RWPE2 (cell line): ENCODE results near the gene GOLGA6B.
A peak's percentile ranks its signal among the peaks of the same experiment; 100 is the strongest.

Experiments used
- ATAC-seq: fragments of 200-7000 bp; cut with Tn5 transposase; 3 replicates; pipeline ENCODE4 v1.9.1; 2021; ENCODE audit warnings: low read depth
- DNase-seq: peaks from one replicate; pipeline ENCODE4 v3.0.0-alpha.2; 2020; ENCODE audit warnings: low spot score
- H3K27ac ChIP-seq: fragments of 450-650 bp; 2 replicates; pipeline ENCODE4 v1.5.1; 2017; ENCODE audit warnings: mild to moderate bottlenecking; ENCODE audit not compliant: poor library complexity, severe bottlenecking
- H3K27me3 ChIP-seq: fragments of 250-450 bp; sonication (Bioruptor Pico); 2 replicates; pipeline ENCODE4 v1.5.1; 2021; ENCODE audit warnings: mild to moderate bottlenecking, moderate library complexity; ENCODE audit not compliant: insufficient read depth, poor library complexity, severe bottlenecking
- H3K36me3 ChIP-seq: fragments of 250-450 bp; sonication (Bioruptor Pico); 2 replicates; pipeline ENCODE4 v1.5.1; 2020; ENCODE audit warnings: low read depth, mild to moderate bottlenecking, moderate library complexity
- H3K4me1 ChIP-seq: fragments of 250-450 bp; sonication (Bioruptor Pico); 2 replicates; pipeline ENCODE4 v1.5.1; 2021; ENCODE audit warnings: mild to moderate bottlenecking, moderate library complexity; ENCODE audit not compliant: insufficient read depth, poor library complexity, severe bottlenecking
- H3K4me3 ChIP-seq: fragments of 250-450 bp; sonication (Bioruptor Pico); 2 replicates; pipeline ENCODE4 v1.5.1; 2021; ENCODE audit warnings: mild to moderate bottlenecking, moderate library complexity; ENCODE audit not compliant: severe bottlenecking
- H3K9me3 ChIP-seq: fragments of 250-450 bp; sonication (Bioruptor Pico); 2 replicates; pipeline ENCODE4 v1.5.1; 2021; ENCODE audit warnings: mild to moderate bottlenecking, moderate library complexity; ENCODE audit not compliant: severe bottlenecking
- TF ChIP-seq, protein P1 (sequence below): fragments of 450-650 bp; IDR thresholded peaks from one replicate; pipeline ENCODE4 v1.5.1; 2017; ENCODE audit warnings: mild to moderate bottlenecking, moderate library complexity; ENCODE audit not compliant: poor library complexity, severe bottlenecking

GOLGA6B gene

DNA sequence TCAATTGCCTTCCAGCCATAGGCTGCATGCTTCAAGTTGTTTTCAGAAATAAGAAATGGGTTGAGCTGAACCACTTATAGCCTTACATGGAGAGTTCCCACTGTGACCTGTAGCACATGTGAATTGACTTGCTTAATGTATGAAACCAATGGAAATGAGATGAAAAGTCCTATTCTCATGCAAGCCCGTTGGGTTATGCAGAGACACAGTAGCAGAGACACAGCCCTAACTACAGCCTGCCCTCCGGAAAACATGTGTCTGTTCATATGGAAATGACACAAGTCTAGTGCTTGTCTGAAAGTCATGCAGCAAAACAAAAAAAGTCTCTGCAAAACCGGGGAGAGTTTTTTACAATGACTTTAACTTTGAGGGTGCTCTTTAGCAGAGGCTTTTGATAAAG, 17.0 kb downstream of the GOLGA6B start:
- Histone ChIP-seq H3K36me3 (no peaks in the 10 kb centered on the region), H3K4me1 (no peaks in the 10 kb centered on the region), H3K27me3 (peaks cover 6% of the 10 kb centered on the region), H3K9me3 (no peaks in the 10 kb centered on the region), H3K4me3 (no peak overlapping the region), H3K27ac (no peak overlapping the region)
- DNase-seq (no peak), ATAC-seq (no peak)
- TF ChIP-seq, protein P1, sequence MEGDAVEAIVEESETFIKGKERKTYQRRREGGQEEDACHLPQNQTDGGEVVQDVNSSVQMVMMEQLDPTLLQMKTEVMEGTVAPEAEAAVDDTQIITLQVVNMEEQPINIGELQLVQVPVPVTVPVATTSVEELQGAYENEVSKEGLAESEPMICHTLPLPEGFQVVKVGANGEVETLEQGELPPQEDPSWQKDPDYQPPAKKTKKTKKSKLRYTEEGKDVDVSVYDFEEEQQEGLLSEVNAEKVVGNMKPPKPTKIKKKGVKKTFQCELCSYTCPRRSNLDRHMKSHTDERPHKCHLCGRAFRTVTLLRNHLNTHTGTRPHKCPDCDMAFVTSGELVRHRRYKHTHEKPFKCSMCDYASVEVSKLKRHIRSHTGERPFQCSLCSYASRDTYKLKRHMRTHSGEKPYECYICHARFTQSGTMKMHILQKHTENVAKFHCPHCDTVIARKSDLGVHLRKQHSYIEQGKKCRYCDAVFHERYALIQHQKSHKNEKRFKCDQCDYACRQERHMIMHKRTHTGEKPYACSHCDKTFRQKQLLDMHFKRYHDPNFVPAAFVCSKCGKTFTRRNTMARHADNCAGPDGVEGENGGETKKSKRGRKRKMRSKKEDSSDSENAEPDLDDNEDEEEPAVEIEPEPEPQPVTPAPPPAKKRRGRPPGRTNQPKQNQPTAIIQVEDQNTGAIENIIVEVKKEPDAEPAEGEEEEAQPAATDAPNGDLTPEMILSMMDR = no peak

- TF ChIP-seq, protein P1 = no peak
- H3K9me3 ChIP-seq = no peaks in the 10 kb centered on the region
- no peak overlapping the region for H3K4me3 ChIP-seq
Observed at GRCh38 chr15:72676838-72677237, 22.3 kb downstream of the GOLGA6B start.

DNA sequence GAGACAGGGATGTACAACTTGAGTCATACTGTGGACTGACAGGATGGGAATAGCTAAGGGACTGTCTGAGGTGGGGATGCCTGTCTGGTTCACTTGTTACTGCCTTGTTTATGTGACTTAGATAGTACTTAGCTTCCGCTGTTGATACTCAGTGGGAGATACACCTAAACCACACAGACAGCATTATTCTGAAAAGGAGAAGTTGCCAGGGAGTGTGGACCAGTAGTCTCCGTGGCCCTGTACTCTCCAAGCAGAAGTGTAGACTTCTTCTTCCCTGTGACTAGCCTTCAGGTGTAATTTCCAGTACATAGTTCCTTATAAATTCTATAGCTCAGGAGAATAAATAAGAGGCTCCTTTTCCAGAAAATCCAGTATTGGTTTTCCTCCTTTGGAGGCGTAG, 26.4 kb downstream of the GOLGA6B start:
- Histone ChIP-seq H3K36me3 (no peaks in the 10 kb centered on the region), H3K4me1 (no peaks in the 10 kb centered on the region), H3K9me3 (no peaks in the 10 kb centered on the region), H3K27ac (no peak overlapping the region), H3K4me3 (no peak overlapping the region), H3K27me3 (peaks cover 28% of the 10 kb centered on the region)
- no peak for DNase-seq
- peak; percentile 6; the same call in 2 of the 3 replicates for ATAC-seq
- TF ChIP-seq, protein P1 = no peak

More at GRCh38 chr15:72676838-72677237, 22.3 kb downstream of the GOLGA6B start:
- Histone ChIP-seq H3K27ac (no peak overlapping the region), H3K27me3 (peaks cover 34% of the 10 kb centered on the region), H3K36me3 (no peaks in the 10 kb centered on the region), H3K4me1 (no peaks in the 10 kb centered on the region)
- ATAC-seq = no peak
- no peak for DNase-seq

GRCh38 chr15:72682772-72683171, 28.3 kb downstream of the GOLGA6B start:
- H3K27me3 ChIP-seq = peaks cover 18% of the 10 kb centered on the region
- H3K4me3 ChIP-seq = no peak overlapping the region
- no peaks in the 10 kb centered on the region for H3K4me1 ChIP-seq
- H3K27ac ChIP-seq = no peak overlapping the region
- ATAC-seq (no peak), DNase-seq (no peak)
- H3K9me3 ChIP-seq = no peaks in the 10 kb centered on the region
- no peaks in the 10 kb centered on the region for H3K36me3 ChIP-seq
- TF ChIP-seq, protein P1 = no peak

DNA sequence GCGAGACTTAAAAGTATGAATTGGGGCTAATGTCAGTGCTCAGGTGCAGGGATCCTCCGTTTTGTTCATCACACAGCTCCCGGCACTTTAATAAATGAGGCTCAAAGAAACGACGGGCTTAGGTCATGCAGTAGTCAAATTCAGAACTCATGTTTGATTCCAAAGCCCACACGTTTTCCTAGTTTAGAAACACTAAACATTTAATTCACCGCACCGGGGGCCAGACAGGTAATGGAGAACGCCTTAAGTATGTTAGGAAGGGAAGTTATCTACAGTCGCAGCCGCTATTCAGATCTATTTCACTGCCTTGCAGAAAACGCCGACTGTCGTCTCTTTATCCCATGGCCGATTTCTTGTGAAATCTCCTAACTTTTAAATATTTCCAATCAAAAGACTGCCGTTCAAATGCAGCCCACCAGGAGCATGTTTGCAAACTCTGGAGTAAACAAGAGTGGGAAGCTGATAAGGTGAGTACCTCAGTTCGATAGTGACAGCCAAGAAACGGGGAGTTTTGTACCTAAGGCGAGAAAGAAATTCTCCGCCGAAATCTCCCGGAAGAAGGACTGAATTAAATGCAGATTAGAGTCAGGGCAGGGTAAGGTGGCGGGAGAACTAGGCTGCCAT, 30.9 kb downstream of the GOLGA6B start:
- Histone ChIP-seq H3K4me1 (no peaks in the 10 kb centered on the region), H3K27me3 (no peaks in the 10 kb centered on the region), H3K27ac (peak overlapping the region; percentile 78), H3K9me3 (no peaks in the 10 kb centered on the region), H3K36me3 (no peaks in the 10 kb centered on the region), H3K4me3 (peak overlapping the region; percentile 65)
- no peak for DNase-seq
- ATAC-seq = no peak
- TF ChIP-seq, protein P1 = no peak
